Measurements from ENCODE around the gene MLLT3.
A peak's percentile ranks its signal among the peaks of the same experiment; 100 is the strongest.

Gene MLLT3

GRCh38 chr9:20573023-20573422 is 49.3 kb downstream of the MLLT3 start:
- DNase-seq (ENCODE audit: low read depth): no peak
- no peak for TF ChIP-seq CTCF (IDR thresholded peaks at IDR 0.05; ENCODE audit: control insufficient read depth, insufficient read depth, low read depth, low read length, missing control alignments)
- H3K4me3 ChIP-seq (ENCODE audit: control insufficient read depth, low read depth, low read length): no peak overlapping the region

- DNase-seq (ENCODE audit: low read depth): peak; percentile 17
- H3K4me3 ChIP-seq (ENCODE audit: control insufficient read depth, low read depth, low read length): no peak overlapping the region
- no peak for TF ChIP-seq CTCF (IDR thresholded peaks at IDR 0.05; ENCODE audit: control insufficient read depth, insufficient read depth, low read depth, low read length, missing control alignments)
These were observed 51.5 kb downstream of the MLLT3 start for GRCh38 chr9:20570756-20571155.

DNA sequence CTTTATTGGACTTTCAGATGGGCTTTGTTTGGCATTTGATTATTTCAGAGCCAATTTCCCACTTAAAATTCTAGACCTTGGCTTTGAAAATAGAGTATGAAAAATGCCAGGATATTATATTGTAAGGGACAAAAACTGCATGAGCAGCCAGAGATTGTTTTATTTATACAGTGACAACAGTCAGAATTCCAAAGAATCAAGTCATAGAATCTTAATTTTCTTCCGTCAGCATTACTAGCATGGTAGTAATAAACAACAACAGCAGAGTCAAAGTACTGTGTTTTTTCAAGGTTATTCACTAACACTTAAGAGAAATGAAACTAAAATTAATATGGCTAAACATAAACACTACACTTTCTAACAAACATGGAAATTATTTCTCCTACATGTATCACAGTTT is 52.2 kb downstream of the MLLT3 start:
- TF ChIP-seq CTCF (IDR thresholded peaks at IDR 0.05; ENCODE audit: control insufficient read depth, insufficient read depth, low read depth, low read length, missing control alignments): no peak
- no peak for DNase-seq (ENCODE audit: low read depth)
- no peak overlapping the region for H3K4me3 ChIP-seq (ENCODE audit: control insufficient read depth, low read depth, low read length)

DNA sequence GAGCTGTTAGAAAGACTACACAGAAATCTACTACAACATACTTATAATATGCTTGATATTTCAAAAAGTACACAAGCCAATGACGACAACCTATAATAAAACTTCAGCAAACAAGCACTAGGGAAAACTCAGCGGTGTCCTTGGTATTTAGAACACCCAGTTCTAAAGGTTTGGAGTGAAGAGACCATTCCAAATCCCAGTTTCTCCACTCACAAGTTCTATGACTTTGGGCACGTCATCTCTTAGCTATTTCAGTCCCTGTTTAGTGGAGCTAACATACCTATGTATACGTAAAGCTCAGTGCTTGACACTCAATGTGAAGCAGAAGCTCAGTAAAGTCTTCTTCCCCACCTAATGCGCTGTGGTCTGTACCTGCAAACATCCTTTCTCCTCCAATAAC is 52.8 kb downstream of the MLLT3 start:
- no peak for TF ChIP-seq CTCF (IDR thresholded peaks at IDR 0.05; ENCODE audit: control insufficient read depth, insufficient read depth, low read depth, low read length, missing control alignments)
- DNase-seq (ENCODE audit: low read depth): no peak

GRCh38 chr9:20568400-20568799 is 53.9 kb downstream of the MLLT3 start:
- no peak overlapping the region for H3K4me3 ChIP-seq (ENCODE audit: control insufficient read depth, low read depth, low read length)
- DNase-seq (ENCODE audit: low read depth): no peak
- no peak for TF ChIP-seq CTCF (IDR thresholded peaks at IDR 0.05; ENCODE audit: control insufficient read depth, insufficient read depth, low read depth, low read length, missing control alignments)

More for the DNA sequence above, 52.8 kb downstream of the MLLT3 start:
- no peak overlapping the region for H3K4me3 ChIP-seq (ENCODE audit: control insufficient read depth, low read depth, low read length)

DNA sequence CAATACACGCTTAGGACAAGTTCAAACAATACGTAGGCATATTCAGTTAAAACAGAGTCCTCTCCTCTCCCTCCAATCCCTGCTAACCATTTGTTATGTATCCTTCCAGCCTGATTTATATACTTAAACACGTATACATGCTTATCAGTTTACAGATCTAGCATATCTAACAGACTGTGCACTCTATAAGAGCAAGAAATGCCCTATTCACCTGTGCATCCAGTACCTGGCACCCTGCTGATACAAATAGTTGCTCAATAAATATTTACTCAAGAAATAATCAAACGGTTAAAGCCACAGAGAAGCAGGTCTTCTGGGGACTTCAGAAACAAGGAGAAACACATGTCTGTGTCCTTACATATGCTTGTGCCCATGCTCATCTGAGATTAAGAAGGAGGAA is 55.9 kb downstream of the MLLT3 start:
- no peak for TF ChIP-seq CTCF (IDR thresholded peaks at IDR 0.05; ENCODE audit: control insufficient read depth, insufficient read depth, low read depth, low read length, missing control alignments)
- no peak overlapping the region for H3K4me3 ChIP-seq (ENCODE audit: control insufficient read depth, low read depth, low read length)
- DNase-seq (ENCODE audit: low read depth): no peak

DNA sequence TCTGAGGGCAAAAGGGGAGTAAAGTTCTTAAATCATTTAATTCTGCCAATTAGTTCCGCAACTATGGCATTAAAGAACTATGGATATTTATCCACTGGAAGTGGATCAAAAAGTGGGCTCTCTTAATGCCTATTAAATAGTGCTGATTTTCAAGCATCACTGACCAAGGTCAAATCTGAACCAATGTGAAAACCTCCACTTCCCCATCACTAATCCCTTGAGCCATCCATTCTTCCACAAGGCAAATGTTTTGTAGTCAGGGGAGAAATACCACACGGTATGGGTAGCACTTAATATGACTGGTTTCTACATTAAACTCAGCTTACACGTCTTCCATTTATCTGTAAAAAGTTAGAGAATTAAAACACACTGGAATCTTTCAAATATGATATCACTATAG is 57.6 kb downstream of the MLLT3 start:
- TF ChIP-seq CTCF (IDR thresholded peaks at IDR 0.05; ENCODE audit: control insufficient read depth, insufficient read depth, low read depth, low read length, missing control alignments): no peak
- no peak for DNase-seq (ENCODE audit: low read depth)
- H3K4me3 ChIP-seq (ENCODE audit: control insufficient read depth, low read depth, low read length): no peak overlapping the region
